Calu3 (cell line): ENCODE results near the gene ZNF260. TPM values are rescaled to one million over a fixed set of nuclear protein-coding genes. Genes with fewer than 3 reads are reported as not detected.
A peak's percentile ranks its signal among the peaks of the same experiment; 100 is the strongest.
"Not testable (repeated sequence)": the region's sequence is repeated elsewhere in the genome, so short reads cannot be mapped to it uniquely, and the experiment has no call there.

ENCODE experiments used
- BruUV-seq: library from RNA; stranded (reverse); fragments of 400-500 nt; replicated peaks from 2 replicates; lab custom pipeline; 2021; lab: Mats Ljungman, UMichigan
- CTCF ChIA-PET: fragments of 300-600 bp; sonication (Branson Sonifier 250); formaldehyde crosslinking; loops from one replicate; lab custom pipeline; 2022; ENCODE audit warnings: antibody characterized with exemption; lab: Charles Lee
- DNase-seq: peaks from one replicate; pipeline ENCODE4 v3.0.0; 2022
- H3K27ac Mint-ChIP-seq: one replicate; pipeline ENCODE4 v1.8.0; 2022; ENCODE audit warnings: mixed read lengths; ENCODE audit not compliant: unreplicated experiment
- H3K27me3 Mint-ChIP-seq: one replicate; pipeline ENCODE4 v1.8.0; 2022; ENCODE audit warnings: mixed read lengths; ENCODE audit not compliant: unreplicated experiment
- H3K36me3 Mint-ChIP-seq: one replicate; pipeline ENCODE4 v1.8.0; 2022; ENCODE audit warnings: mild to moderate bottlenecking, moderate library complexity, mixed read lengths; ENCODE audit not compliant: insufficient read depth, unreplicated experiment
- H3K4me1 Mint-ChIP-seq: one replicate; pipeline ENCODE4 v1.8.0; 2022; ENCODE audit warnings: mild to moderate bottlenecking, low read depth, mixed read lengths; ENCODE audit not compliant: unreplicated experiment
- H3K4me3 Mint-ChIP-seq: one replicate; pipeline ENCODE4 v1.8.0; 2022; ENCODE audit warnings: mild to moderate bottlenecking, low read depth, moderate library complexity, mixed read lengths; ENCODE audit not compliant: unreplicated experiment
- H3K9me3 Mint-ChIP-seq: one replicate; pipeline ENCODE4 v1.8.0; 2022; ENCODE audit warnings: low read depth, mixed read lengths; ENCODE audit not compliant: unreplicated experiment
- intact Hi-C: fragments of 100-400 bp; cut with micrococcal nuclease; formaldehyde crosslinking; loops from one replicate; pipeline ENCODE4 v1.10.0; 2022; ENCODE audit not compliant: unreplicated experiment
- total RNA-seq: library from RNA; stranded (reverse); gene quantifications from 2 replicates; pipeline ENCODE4 v1.2.3, GENCODE V29; 2022
- TF ChIP-seq, protein P1 (sequence below): fragments of 200-600 bp; IDR thresholded peaks from one replicate; pipeline ENCODE4 v1.8.0; 2022; ENCODE audit warnings: antibody characterized with exemption; ENCODE audit not compliant: unreplicated experiment

The ZNF260 gene
- total RNA-seq, 1 experiment from 2014 or later, result 17.8 TPM

DNA sequence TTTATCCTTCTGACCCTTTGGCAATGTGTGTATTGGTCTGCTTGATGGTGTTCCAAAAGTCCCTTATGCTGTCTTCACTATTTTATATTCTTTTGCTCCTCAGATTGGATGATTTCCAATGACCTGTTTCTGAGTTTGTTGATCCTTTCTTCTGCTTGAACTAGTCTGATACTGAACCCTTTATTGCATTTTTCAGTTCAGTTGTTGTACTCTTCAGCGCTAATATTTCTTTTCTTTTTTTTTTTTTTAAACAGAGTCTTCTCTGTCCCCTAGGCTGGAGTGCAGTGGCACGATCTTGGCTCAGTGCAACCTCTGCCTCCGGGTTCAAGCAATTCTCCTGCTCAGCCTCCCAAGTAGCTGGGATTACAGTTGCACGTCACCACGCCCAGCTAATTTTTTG lies 26.1 kb downstream of the ZNF260 start:
- Mint-ChIP-seq H3K27me3 (no peaks in the 10 kb centered on the region), H3K4me1 (no peaks in the 10 kb centered on the region), H3K36me3 (peaks cover 4% of the 10 kb centered on the region), H3K9me3 (peaks cover 17% of the 10 kb centered on the region), H3K27ac (no peak overlapping the region), H3K4me3 (no peak overlapping the region)
- TF ChIP-seq, protein P1, sequence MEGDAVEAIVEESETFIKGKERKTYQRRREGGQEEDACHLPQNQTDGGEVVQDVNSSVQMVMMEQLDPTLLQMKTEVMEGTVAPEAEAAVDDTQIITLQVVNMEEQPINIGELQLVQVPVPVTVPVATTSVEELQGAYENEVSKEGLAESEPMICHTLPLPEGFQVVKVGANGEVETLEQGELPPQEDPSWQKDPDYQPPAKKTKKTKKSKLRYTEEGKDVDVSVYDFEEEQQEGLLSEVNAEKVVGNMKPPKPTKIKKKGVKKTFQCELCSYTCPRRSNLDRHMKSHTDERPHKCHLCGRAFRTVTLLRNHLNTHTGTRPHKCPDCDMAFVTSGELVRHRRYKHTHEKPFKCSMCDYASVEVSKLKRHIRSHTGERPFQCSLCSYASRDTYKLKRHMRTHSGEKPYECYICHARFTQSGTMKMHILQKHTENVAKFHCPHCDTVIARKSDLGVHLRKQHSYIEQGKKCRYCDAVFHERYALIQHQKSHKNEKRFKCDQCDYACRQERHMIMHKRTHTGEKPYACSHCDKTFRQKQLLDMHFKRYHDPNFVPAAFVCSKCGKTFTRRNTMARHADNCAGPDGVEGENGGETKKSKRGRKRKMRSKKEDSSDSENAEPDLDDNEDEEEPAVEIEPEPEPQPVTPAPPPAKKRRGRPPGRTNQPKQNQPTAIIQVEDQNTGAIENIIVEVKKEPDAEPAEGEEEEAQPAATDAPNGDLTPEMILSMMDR, result no peak
- no peak for DNase-seq
- intact Hi-C loops, result no loop called here
- CTCF ChIA-PET, result no interaction called here
- no TSS peak for BruUV-seq

DNA sequence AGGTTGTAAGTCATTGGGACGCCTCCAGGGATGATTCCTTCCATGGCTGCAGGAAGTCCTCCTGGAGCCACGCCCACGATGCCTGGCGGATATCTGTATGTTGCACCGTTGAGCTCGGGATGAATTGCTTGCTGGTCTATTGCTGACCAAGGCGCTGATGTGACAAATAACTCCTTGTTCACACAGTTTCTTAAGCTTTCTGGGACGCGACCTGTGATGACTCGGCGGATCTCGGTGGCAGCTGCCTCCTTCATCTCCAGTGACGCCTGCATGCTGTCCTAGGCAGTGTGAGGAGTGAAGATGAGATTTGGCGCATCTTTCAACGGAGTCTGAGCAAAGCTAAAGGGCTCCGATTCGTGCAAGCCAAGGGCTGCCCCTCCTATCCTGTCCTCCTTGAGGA lies 31.1 kb downstream of the ZNF260 start:
- Mint-ChIP-seq H3K9me3 (peaks cover 15% of the 10 kb centered on the region), H3K27ac (no peak overlapping the region), H3K4me1 (no peaks in the 10 kb centered on the region), H3K36me3 (peaks cover 8% of the 10 kb centered on the region), H3K4me3 (no peak overlapping the region), H3K27me3 (no peaks in the 10 kb centered on the region)
- no TSS peak for BruUV-seq
- intact Hi-C loops, result no loop called here
- TF ChIP-seq, protein P1, result no peak
- DNase-seq, result no peak
- CTCF ChIA-PET, result no interaction called here

DNA sequence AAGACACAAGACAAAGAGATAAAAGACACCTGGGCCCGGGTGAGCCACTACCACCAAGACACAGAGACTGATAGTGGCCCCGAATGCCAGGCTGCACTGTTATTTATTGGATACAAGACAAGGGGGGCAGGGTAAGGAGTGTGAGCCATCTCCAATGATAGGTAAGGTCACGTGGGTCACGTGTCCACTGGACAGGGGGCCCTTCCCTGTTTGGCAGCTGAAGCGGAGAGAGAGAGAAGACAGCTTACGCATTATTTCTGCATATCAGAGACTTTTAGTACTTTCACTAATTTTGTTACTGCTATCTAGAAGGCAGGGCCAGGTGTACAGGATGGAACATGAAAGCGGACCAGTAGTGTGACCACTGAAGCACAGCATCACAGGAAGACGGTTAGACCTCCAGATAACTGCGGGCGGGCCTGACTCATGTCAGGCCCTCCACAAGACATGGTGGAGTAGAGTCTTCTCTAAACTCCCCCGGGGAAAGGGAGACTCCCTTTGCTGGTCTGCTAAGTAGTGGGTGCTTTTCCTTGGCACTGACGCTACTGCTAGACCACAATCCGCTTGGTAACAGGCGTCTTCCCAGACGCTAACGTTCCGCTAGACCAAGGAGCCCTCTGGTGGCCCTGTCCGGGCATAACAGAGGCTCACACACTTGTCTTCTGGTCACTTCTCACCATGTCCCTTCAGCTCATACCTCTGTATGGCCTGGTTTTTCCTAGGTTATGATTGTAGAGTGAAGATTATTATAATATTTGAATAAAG lies 35.2 kb downstream of the ZNF260 start:
- CTCF ChIA-PET, result interaction anchor here (0.6 kb wide), 1 partner anchor 883 kb away, joined by 3 read pairs; no protein-coding TSS in a partner anchor

DNA sequence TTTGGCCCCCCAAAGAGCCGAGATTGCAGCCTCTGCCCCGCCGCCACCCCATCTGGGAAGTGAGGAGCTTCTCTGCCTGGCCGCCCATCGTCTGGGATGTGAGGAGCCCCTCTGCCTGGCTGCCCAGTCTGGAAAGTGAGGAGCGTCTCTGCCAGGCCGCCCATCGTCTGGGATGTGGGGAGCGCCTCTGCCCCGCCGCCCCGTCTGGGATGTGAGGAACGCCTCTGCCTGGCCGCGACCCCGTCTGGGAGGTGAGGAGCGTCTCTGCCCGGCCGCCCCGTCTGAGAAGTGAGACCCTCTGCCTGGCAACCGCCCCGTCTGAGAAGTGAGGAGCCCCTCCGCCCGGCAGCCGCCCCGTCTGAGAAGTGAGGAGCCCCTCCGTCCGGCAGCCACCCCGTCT lies 37.2 kb downstream of the ZNF260 start:
- H3K27ac Mint-ChIP-seq, DNase-seq, CTCF ChIA-PET, H3K27me3 Mint-ChIP-seq, intact Hi-C loops, BruUV-seq, H3K9me3 Mint-ChIP-seq: not testable (repeated sequence)
- peaks cover 15% of the 10 kb centered on the region for H3K4me1 Mint-ChIP-seq
- peaks cover 48% of the 10 kb centered on the region for H3K36me3 Mint-ChIP-seq
- peak overlapping the region; percentile 98 for H3K4me3 Mint-ChIP-seq

More for the DNA sequence above, 35.2 kb downstream of the ZNF260 start:
- Mint-ChIP-seq H3K4me1 (peaks cover 15% of the 10 kb centered on the region), H3K36me3 (peaks cover 35% of the 10 kb centered on the region), H3K9me3 (peaks cover 13% of the 10 kb centered on the region)
- H3K27ac Mint-ChIP-seq, H3K4me3 Mint-ChIP-seq, BruUV-seq, H3K27me3 Mint-ChIP-seq, intact Hi-C loops: not testable (repeated sequence)
- peak; percentile 41 for DNase-seq
- TF ChIP-seq, protein P1, result peak; percentile 34
